Heart left ventricle (tissue), 13 donors: ENCODE data around the gene RAB17.

Source experiments
- CTCF ChIP-seq, 12 donors: fragments of 200-600 bp; sonication (generic) in 4 of 12; IDR thresholded peaks; one replicate each; pipeline versions ENCODE4 v1.5.0 to v1.8.0; 2018 to 2022; ENCODE audit warnings: antibody characterized with exemption in 12 of 12, mild to moderate bottlenecking in 5 of 12
- POLR2A ChIP-seq, 2 donors: fragments of 450-650 bp; IDR thresholded peaks; one replicate each; pipeline ENCODE4 v1.6.1; 2017; ENCODE audit warnings: antibody characterized with exemption in 2 of 2, mild to moderate bottlenecking in 2 of 2, moderate library complexity in 2 of 2
- donor health status: ischemic (EF 13 %, LVEDD 7.1; RV severe dilation, severe dysfunction).
- donor health status: DM: no; HTN: yes; CAD: no.
- donor health status: DM: no; HTN: no; CAD: no.
- donor health status: ischemic (EF 25% LVEDD 6.9; RV normal size, moderate dysfunction).
- donor health status: ischemic (EF 25% LVEDD 5.7; RV mildly dilated, moderate dysfunction).
- donor health status: ischemic (EF 35%, LVEDD 5.7; RV mildly dilated, moderate dysfunction).
- donor health status: nonischemic (EF 11% LVEDD 7.7; RV severe dilation, severe dysfunction).
- donor health status: DM: yes; HTN: yes; CAD: no.
- donor health status: PGD.
- donor health status: ischemic (EF 29% LVEDD 5.4; RV normal size, mild dysfunction).
- donor health status: nonischemic (EF 23%, LVEDD 6.1; RV moderate dilation, normal function).

GRCh38 chr2:237613679-237614078, 23.1 kb upstream of the RAB17 start:
- TF ChIP-seq CTCF (IDR thresholded peaks at IDR 0.05) (no peak), POLR2A (IDR thresholded peaks at IDR 0.05) (no peak)
